Activated B cell treated with CpG ODN at 0.5 μM for 24 hours (primary cell): ENCODE data around the gene ZFHX3. TPM values are rescaled to one million over a fixed set of nuclear protein-coding genes. Genes with fewer than 3 reads are reported as not detected.

Source experiments
- ATAC-seq: fragments of 200-7000 bp; cut with Tn5 transposase; one replicate; pipeline ENCODE4 v1.10.0; 2021; ENCODE audit warnings: low read depth, mild to moderate bottlenecking, moderate library complexity
- CTCF ChIA-PET: fragments of 350-600 bp; sonication (Branson Sonifier 250); formaldehyde crosslinking; loops from one replicate; lab custom pipeline; 2021; ENCODE audit warnings: antibody characterized with exemption; lab: Charles Lee
- POLR2A ChIA-PET: fragments of 350-600 bp; sonication (Branson Sonifier 250); formaldehyde crosslinking; loops from one replicate; lab custom pipeline; 2021; ENCODE audit warnings: antibody characterized with exemption; lab: Charles Lee
- DNase-seq: peaks from one replicate; pipeline ENCODE4 v3.0.0; 2022
- H3K27ac Mint-ChIP-seq: one replicate; pipeline ENCODE4 v1.8.0; 2020; ENCODE audit warnings: mixed read lengths
- H3K27me3 Mint-ChIP-seq: one replicate; pipeline ENCODE4 v1.8.0; 2021; ENCODE audit warnings: mixed read lengths
- H3K36me3 Mint-ChIP-seq: one replicate; pipeline ENCODE4 v1.8.0; 2021; ENCODE audit warnings: low read depth, mixed read lengths
- H3K4me1 Mint-ChIP-seq: one replicate; pipeline ENCODE4 v1.8.0; 2021; ENCODE audit warnings: mixed read lengths
- H3K4me3 Mint-ChIP-seq: one replicate; pipeline ENCODE4 v1.8.0; 2020; ENCODE audit warnings: mild to moderate bottlenecking, mixed read lengths
- H3K9me3 Mint-ChIP-seq: one replicate; pipeline ENCODE4 v1.8.0; 2020; ENCODE audit warnings: mixed read lengths
- CTCF ChIP-seq: fragments of 200-600 bp; IDR thresholded peaks from one replicate; pipeline ENCODE4 v1.8.0; 2022; ENCODE audit warnings: antibody characterized with exemption, mild to moderate bottlenecking
- intact Hi-C: fragments of 100-400 bp; cut with micrococcal nuclease; formaldehyde crosslinking; loops from one replicate; pipeline ENCODE4 v1.15.1; 2024
- total RNA-seq: library from RNA; stranded (reverse); gene quantifications from 2 replicates; pipeline ENCODE4 v1.2.3, GENCODE V29; 2022

The ZFHX3 gene
- total RNA-seq, 1 donor from 2014 or later, result 9.2 TPM

GRCh38 chr16:72824761-72825160 lies 223.2 kb downstream of the ZFHX3 start:
- Mint-ChIP-seq H3K4me3 (no peak overlapping the region), H3K9me3 (no peaks in the 10 kb centered on the region), H3K4me1 (no peaks in the 10 kb centered on the region), H3K36me3 (peaks cover 3% of the 10 kb centered on the region), H3K27me3 (no peaks in the 10 kb centered on the region), H3K27ac (no peak overlapping the region)
- POLR2A ChIA-PET, result no interaction called here
- CTCF ChIA-PET, result no interaction called here
- DNase-seq, result no peak
- no peak for ATAC-seq
- intact Hi-C loops, result no loop called here
- TF ChIP-seq CTCF, result no peak

GRCh38 chr16:72824027-72824426 lies 223.9 kb downstream of the ZFHX3 start:
- Mint-ChIP-seq H3K27ac (no peak overlapping the region), H3K27me3 (no peaks in the 10 kb centered on the region), H3K36me3 (peaks cover 3% of the 10 kb centered on the region), H3K9me3 (no peaks in the 10 kb centered on the region), H3K4me1 (no peaks in the 10 kb centered on the region), H3K4me3 (no peak overlapping the region)
- ATAC-seq (no peak), DNase-seq (no peak)
- intact Hi-C loops, result no loop called here
- POLR2A ChIA-PET, result no interaction called here
- CTCF ChIA-PET, result no interaction called here
- TF ChIP-seq CTCF, result no peak

GRCh38 chr16:72821185-72821950 lies 226.6 kb downstream of the ZFHX3 start:
- Mint-ChIP-seq H3K4me1 (no peaks in the 10 kb centered on the region), H3K27ac (no peak overlapping the region), H3K9me3 (no peaks in the 10 kb centered on the region), H3K36me3 (no peaks in the 10 kb centered on the region), H3K4me3 (no peak overlapping the region), H3K27me3 (no peaks in the 10 kb centered on the region)
- TF ChIP-seq CTCF, result no peak
- intact Hi-C loops, result no loop called here
- ChIA-PET POLR2A (no interaction called here), CTCF (interaction anchor here (0.8 kb wide), 1 partner anchor 11 kb away, joined by 3 read pairs; no protein-coding TSS in a partner anchor)
- DNase-seq, result no peak
- no peak for ATAC-seq

- H3K9me3 Mint-ChIP-seq, result no peaks in the 10 kb centered on the region
- H3K4me3 Mint-ChIP-seq, result no peak overlapping the region
- intact Hi-C loops, result no loop called here
- no peak for DNase-seq
- ATAC-seq, result no peak
- no peak overlapping the region for H3K27ac Mint-ChIP-seq
- no peaks in the 10 kb centered on the region for H3K36me3 Mint-ChIP-seq
- no peak for TF ChIP-seq CTCF
- no peaks in the 10 kb centered on the region for H3K4me1 Mint-ChIP-seq
- ChIA-PET CTCF (no interaction called here), POLR2A (no interaction called here)
- H3K27me3 Mint-ChIP-seq, result no peaks in the 10 kb centered on the region
These were observed 228.6 kb downstream of the ZFHX3 start for GRCh38 chr16:72819345-72819744.

GRCh38 chr16:72818236-72818845 lies 229.6 kb downstream of the ZFHX3 start:
- CTCF ChIA-PET, result interaction anchor here (3.2 kb wide), 1 partner anchor 14 kb away, joined by 13 read pairs; no protein-coding TSS in a partner anchor
- no peaks in the 10 kb centered on the region for H3K9me3 Mint-ChIP-seq
- H3K36me3 Mint-ChIP-seq, result no peaks in the 10 kb centered on the region
- DNase-seq (no peak), ATAC-seq (no peak)
- no peaks in the 10 kb centered on the region for H3K4me1 Mint-ChIP-seq
- intact Hi-C loops, result no loop called here
- no peak for TF ChIP-seq CTCF
- POLR2A ChIA-PET, result no interaction called here
- H3K27ac Mint-ChIP-seq, result no peak overlapping the region
- no peaks in the 10 kb centered on the region for H3K27me3 Mint-ChIP-seq
- H3K4me3 Mint-ChIP-seq, result no peak overlapping the region
